HUES6 (cell line): ENCODE data around the gene NOP10.
A peak's percentile ranks its signal among the peaks of the same experiment; 100 is the strongest.

Source experiments
- H3K27ac ChIP-seq: 2 replicates; pipeline ENCODE4 v1.7.0; 2013; ENCODE audit warnings: low read depth, mild to moderate bottlenecking, low read length, inconsistent platforms
- H3K27me3 ChIP-seq: 2 replicates; pipeline ENCODE4 v1.6.1; 2013; ENCODE audit warnings: low read length; ENCODE audit not compliant: control insufficient read depth, insufficient read depth
- H3K36me3 ChIP-seq: 2 replicates; pipeline ENCODE4 v1.6.1; 2013; ENCODE audit warnings: low read length; ENCODE audit not compliant: control insufficient read depth, insufficient read depth
- H3K4me1 ChIP-seq: 2 replicates; pipeline ENCODE4 v1.6.1; 2013; ENCODE audit warnings: low read length; ENCODE audit not compliant: control insufficient read depth, insufficient read depth
- H3K4me3 ChIP-seq: 2 replicates; pipeline ENCODE4 v1.5.1; 2013; ENCODE audit warnings: low read depth, low read length
- H3K9ac ChIP-seq: one replicate; pipeline ENCODE4 v1.6.1; 2013; ENCODE audit warnings: mild to moderate bottlenecking, low read length
- H3K9me3 ChIP-seq: 2 replicates; pipeline ENCODE4 v1.6.1; 2013; ENCODE audit warnings: low read depth, low read length; ENCODE audit not compliant: control insufficient read depth, insufficient read depth

The NOP10 gene

GRCh38 chr15:34339946-34340345, 3.0 kb downstream of the NOP10 start:
- no peak overlapping the region for H3K9ac ChIP-seq

GRCh38 chr15:34338347-34338746, 4.6 kb downstream of the NOP10 start:
- H3K27me3 ChIP-seq = peaks cover 6% of the 10 kb centered on the region; the same call in 1 of the 2 replicates
- peaks cover 14% of the 10 kb centered on the region for H3K36me3 ChIP-seq
- peaks cover 5% of the 10 kb centered on the region; the same call in 1 of the 2 replicates for H3K4me1 ChIP-seq
- H3K27ac ChIP-seq = no peak overlapping the region
- peak overlapping the region; percentile 91 for H3K4me3 ChIP-seq
- no peaks in the 10 kb centered on the region for H3K9me3 ChIP-seq
- no peak overlapping the region for H3K9ac ChIP-seq

More at GRCh38 chr15:34339946-34340345, 3.0 kb downstream of the NOP10 start:
- Histone ChIP-seq H3K27me3 (peaks cover 6% of the 10 kb centered on the region; the same call in 1 of the 2 replicates), H3K27ac (no peak overlapping the region), H3K4me1 (peaks cover 5% of the 10 kb centered on the region; the same call in 1 of the 2 replicates), H3K4me3 (no peak overlapping the region), H3K36me3 (peaks cover 14% of the 10 kb centered on the region), H3K9me3 (no peaks in the 10 kb centered on the region)

GRCh38 chr15:34337557-34338306, 5.2 kb downstream of the NOP10 start, which contains the start of gene SLC12A6:
TSS of gene SLC12A6 (minus strand) at chr15:34337781. CDS start at chr15:34336680, 1,101 bp downstream.
- Histone ChIP-seq H3K36me3 (peaks cover 14% of the 10 kb centered on the region), H3K27me3 (peaks cover 6% of the 10 kb centered on the region; the same call in 1 of the 2 replicates), H3K4me1 (peaks cover 5% of the 10 kb centered on the region; the same call in 1 of the 2 replicates), H3K9me3 (no peaks in the 10 kb centered on the region), H3K4me3 (peak within 1 kb of the TSS; percentile 91), H3K9ac (peak within 1 kb of the TSS; percentile 63), H3K27ac (peak within 1 kb of the TSS; percentile 42)

GRCh38 chr15:34336991-34337556, 5.9 kb downstream of the NOP10 start:
- Histone ChIP-seq H3K4me1 (peaks cover 5% of the 10 kb centered on the region; the same call in 1 of the 2 replicates), H3K9ac (peak overlapping the region; percentile 63), H3K27ac (no peak overlapping the region)

GRCh38 chr15:34336231-34336990, 6.5 kb downstream of the NOP10 start:
- H3K4me3 ChIP-seq = peak overlapping the region; percentile 91
- peaks cover 10% of the 10 kb centered on the region for H3K36me3 ChIP-seq
- H3K9me3 ChIP-seq = no peaks in the 10 kb centered on the region
- peaks cover 6% of the 10 kb centered on the region; the same call in 1 of the 2 replicates for H3K27me3 ChIP-seq
- H3K27ac ChIP-seq = no peak overlapping the region
- peak overlapping the region; percentile 63 for H3K9ac ChIP-seq
- peaks cover 5% of the 10 kb centered on the region; the same call in 1 of the 2 replicates for H3K4me1 ChIP-seq

More at GRCh38 chr15:34336991-34337556, 5.9 kb downstream of the NOP10 start:
- Histone ChIP-seq H3K36me3 (peaks cover 14% of the 10 kb centered on the region), H3K4me3 (peak overlapping the region; percentile 91), H3K27me3 (peaks cover 6% of the 10 kb centered on the region; the same call in 1 of the 2 replicates), H3K9me3 (no peaks in the 10 kb centered on the region)

GRCh38 chr15:34335176-34336032, 7.5 kb downstream of the NOP10 start:
- Histone ChIP-seq H3K4me1 (peaks cover 5% of the 10 kb centered on the region; the same call in 1 of the 2 replicates), H3K9me3 (no peaks in the 10 kb centered on the region), H3K36me3 (0 out of 2 replicates have a peak, but pooled peaks cover 4% of the 10 kb centered on the region), H3K4me3 (no peak overlapping the region), H3K9ac (no peak overlapping the region), H3K27me3 (peaks cover 6% of the 10 kb centered on the region; the same call in 1 of the 2 replicates), H3K27ac (no peak overlapping the region)

DNA sequence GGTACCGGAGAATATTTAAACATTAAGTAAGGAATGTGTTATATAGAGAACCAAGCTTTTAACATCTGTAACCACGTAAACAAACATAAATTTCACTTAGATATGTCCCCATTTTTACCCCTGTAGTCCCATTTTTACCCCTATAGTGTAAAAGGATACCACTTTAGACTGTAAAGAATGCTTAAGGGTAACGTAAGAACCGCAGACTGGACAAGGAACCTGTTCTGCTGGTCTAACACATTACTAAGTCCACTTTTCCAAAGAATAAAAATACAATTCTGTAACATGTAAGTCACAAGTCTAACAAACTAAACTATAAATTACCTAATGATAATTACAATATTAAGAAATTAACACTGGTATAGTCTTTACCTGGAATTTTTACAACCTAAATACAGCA, 8.3 kb downstream of the NOP10 start:
- Histone ChIP-seq H3K9me3 (no peaks in the 10 kb centered on the region), H3K27me3 (peaks cover 6% of the 10 kb centered on the region; the same call in 1 of the 2 replicates), H3K36me3 (no peaks in the 10 kb centered on the region), H3K4me3 (no peak overlapping the region), H3K27ac (no peak overlapping the region), H3K9ac (no peak overlapping the region), H3K4me1 (peaks cover 5% of the 10 kb centered on the region; the same call in 1 of the 2 replicates)

DNA sequence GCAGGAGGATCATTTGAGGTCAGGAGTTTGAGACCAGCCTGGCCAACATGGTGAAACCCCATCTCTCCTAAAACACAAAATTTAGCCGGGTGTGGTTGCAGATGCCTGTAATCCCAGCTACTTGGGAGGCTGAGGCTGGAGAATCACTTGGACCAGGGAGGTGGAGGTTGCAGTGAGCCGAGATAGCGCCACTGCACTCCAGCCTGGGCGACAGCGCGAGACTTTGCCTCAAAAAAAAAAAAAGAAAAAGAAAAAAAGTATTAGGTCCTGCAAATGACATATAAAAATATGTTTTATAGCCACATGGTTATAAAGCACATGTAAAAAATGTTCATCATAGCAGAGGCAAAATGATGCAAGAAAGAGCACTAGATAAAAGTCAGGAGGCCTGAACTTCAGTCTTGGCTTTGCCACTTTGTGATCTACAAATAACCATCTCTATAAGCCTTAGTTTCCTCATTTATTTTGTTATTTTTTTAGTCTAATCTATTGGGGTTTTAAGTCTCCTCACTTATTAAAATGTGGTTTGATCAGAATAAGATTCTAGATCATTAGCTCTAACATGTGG, 10.3 kb downstream of the NOP10 start:
- H3K36me3 ChIP-seq = no peaks in the 10 kb centered on the region
- H3K9ac ChIP-seq = no peak overlapping the region
- H3K9me3 ChIP-seq = no peaks in the 10 kb centered on the region
- H3K4me3 ChIP-seq = no peak overlapping the region
- H3K27me3 ChIP-seq = peaks cover 6% of the 10 kb centered on the region; the same call in 1 of the 2 replicates
- no peak overlapping the region for H3K27ac ChIP-seq
- peaks cover 5% of the 10 kb centered on the region; the same call in 1 of the 2 replicates for H3K4me1 ChIP-seq

GRCh38 chr15:34331809-34332208, 11.1 kb downstream of the NOP10 start:
- Histone ChIP-seq H3K4me3 (no peak overlapping the region), H3K27ac (no peak overlapping the region), H3K9ac (no peak overlapping the region), H3K27me3 (peaks cover under 1% of the 10 kb centered on the region; the same call in 1 of the 2 replicates), H3K4me1 (peaks cover 1% of the 10 kb centered on the region; the same call in 1 of the 2 replicates), H3K9me3 (no peaks in the 10 kb centered on the region), H3K36me3 (no peaks in the 10 kb centered on the region)
